ENCODE data around the gene VNN1.
"Not testable (repeated sequence)": the region's sequence is repeated elsewhere in the genome, so short reads cannot be mapped to it uniquely, and the experiment has no call there.

The VNN1 gene

GRCh38 chr6:132719736-132720448, 6.0 kb upstream of the VNN1 start:
- no peak for DNase-seq

DNA sequence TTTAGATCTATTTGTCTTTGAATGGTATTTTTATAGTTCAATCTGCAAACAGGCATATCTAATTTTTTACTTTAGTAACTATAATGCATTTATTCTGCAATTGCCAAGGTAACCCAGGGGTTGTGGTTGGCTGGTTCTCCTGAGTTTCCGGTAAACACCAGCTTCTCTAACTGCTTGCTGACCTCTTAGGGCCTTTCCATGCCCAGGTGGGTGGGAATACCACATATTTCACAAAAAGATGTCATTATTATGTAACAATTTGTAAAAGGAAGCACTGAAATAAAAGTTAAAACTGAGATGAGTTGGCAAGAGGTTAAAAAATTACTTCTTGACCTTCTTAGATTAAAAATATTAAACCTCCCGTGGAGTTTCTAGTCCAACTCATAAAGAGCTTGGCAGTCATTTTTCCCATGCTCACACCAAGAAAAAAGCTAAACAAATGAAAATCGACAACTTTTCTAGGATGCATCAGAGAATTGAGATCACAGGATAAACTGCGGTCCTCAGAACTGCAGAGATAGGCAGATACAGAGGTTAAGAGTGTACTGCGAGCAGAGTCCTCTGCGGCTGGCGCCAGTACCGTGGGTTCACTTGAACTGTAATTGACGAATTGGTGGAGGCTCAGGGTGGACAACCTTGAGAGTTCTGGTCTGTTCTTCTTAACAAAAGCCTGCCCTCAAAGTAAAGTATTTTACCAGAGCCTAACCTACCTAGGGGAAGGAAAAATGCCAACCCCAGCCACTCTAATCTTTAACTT, 2.2 kb upstream of the VNN1 start:
- no peak for DNase-seq

- no peak for DNase-seq
Measured at GRCh38 chr6:132715204-132715603, 1.3 kb upstream of the VNN1 start.

- no peak for DNase-seq
Measured at GRCh38 chr6:132714160-132714559, 305 bp upstream of the VNN1 start.

- DNase-seq, result no peak
Measured at GRCh38 chr6:132712366-132712765, 1.5 kb downstream of the VNN1 start.

- no peak for DNase-seq
Measured at GRCh38 chr6:132708771-132709170, 5.1 kb downstream of the VNN1 start.

DNA sequence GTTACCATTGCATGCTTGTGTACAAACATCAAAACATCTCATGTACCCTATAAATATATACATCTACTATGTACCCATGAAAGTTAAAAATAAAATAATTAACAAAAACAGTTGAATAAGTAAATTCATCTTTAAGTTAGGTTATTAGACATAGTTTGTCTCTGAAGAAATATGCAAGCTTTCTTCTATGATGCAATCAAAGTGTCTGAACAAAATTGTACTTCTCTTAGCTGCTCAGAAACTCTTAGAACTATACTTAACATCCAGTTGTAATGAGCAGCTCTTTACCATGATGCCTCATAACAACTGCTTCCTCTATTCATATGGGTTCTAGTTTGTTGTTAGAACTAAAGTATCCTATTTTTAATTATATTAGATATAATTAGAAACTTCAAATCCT, 5.9 kb downstream of the VNN1 start:
- no peak for DNase-seq

DNA sequence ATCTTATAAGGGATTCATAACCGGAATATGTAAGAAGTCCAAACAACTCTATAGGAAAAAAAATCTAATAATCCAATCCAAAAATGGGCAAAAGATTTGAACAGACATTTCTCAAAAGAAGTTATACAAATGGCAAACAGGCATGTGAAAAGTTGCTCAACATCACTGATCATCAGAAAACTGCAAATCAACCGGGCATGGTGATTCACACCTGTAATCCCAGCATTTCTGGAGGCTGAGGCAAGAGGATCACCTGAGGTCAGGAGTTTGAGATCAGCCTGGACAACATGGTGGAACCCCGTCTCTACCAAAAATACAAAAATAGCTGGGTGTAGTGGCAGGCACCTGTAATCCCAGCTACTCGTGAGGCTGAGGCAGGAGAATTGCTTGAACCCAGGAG, 7.1 kb downstream of the VNN1 start:
- not testable (repeated sequence) for DNase-seq

DNA sequence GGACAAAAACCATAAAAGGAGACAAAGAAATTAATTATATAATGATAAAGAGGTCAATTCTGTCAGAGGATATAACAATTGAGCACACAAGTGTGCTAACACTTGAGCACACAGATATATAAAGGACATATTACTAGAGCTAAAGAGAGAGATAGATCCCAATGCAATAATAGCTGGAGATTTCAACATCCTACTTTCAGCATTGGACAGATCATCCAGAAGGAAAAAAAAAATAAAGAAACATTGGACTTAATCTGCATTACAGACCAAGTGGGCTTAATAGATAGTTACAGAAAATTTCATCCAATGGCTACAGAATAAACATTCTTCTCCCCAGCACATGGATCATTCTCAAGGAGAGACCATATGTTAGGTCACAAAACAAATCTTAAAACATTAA, 9.9 kb downstream of the VNN1 start:
- no peak for DNase-seq

- no peak for DNase-seq
Measured at GRCh38 chr6:132698608-132699007, 15.2 kb downstream of the VNN1 start.

DNA sequence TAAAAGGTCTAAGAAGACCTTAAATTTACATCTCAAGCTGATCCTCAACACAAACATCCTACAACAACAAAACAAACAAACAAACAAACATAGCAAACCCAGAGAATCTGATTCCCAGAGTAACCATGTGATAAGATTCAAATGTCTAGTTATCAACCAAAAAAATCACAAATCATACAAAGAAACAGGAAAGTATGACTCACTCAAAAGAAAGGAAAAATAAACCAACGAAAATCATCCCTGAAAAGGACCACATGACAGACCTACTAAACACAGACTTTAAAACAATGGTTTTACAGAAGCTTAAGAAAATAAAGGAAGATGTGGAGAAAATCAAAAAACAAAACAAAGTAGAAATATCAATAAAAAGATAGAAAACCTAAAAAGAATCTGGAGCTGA, 18.1 kb downstream of the VNN1 start:
- no peak for DNase-seq

GRCh38 chr6:132693478-132693877, 20.4 kb downstream of the VNN1 start:
- DNase-seq, result no peak

- no peak for DNase-seq
Measured at GRCh38 chr6:132690678-132691077, 23.2 kb downstream of the VNN1 start.

GRCh38 chr6:132687306-132687705, 26.5 kb downstream of the VNN1 start:
- DNase-seq, result no peak

DNA sequence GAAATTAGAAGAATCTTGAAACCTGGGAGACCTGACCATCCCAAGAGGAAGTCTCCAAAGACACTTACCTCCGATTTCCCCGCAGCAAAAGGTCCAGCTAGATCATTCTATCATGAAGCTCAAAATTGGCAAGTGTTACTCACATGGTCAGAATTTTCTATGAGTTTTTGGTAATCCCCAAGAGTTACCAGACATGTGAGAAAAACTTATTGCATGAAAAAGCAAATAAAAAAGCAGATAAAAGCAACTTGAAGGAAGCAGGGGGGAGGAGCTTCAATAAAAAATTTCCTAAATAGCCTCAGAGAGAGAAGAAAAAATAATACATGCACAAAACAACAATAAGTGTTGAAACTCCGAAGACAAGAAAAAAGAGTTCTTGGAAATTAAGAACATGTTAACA, 27.3 kb downstream of the VNN1 start:
- no peak for DNase-seq

DNA sequence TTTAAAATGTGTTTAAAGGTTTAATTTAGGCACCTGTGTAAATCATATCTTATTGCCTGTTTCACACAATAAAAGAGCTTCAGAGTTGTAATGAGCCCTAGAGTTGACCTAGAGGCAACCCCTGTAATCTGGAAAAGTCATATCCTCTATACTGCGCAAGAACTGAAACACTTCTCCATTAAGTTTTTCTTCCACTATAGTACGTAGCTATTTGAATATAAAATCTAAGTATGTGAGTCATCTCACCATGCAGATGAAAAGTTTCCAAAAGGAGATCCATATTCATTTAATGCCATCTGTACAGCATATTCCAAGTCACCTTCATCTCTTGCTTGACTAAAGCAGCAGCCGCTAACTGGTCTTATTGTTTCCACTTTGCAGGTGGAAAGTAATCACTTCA, 28.8 kb downstream of the VNN1 start:
- DNase-seq, result no peak

- no peak for DNase-seq
Measured at GRCh38 chr6:132684272-132684671, 29.6 kb downstream of the VNN1 start.

- DNase-seq, result no peak
Measured at GRCh38 chr6:132683543-132683942, 30.3 kb downstream of the VNN1 start.

GRCh38 chr6:132679094-132679493, 34.8 kb downstream of the VNN1 start:
- not testable (repeated sequence) for DNase-seq

DNA sequence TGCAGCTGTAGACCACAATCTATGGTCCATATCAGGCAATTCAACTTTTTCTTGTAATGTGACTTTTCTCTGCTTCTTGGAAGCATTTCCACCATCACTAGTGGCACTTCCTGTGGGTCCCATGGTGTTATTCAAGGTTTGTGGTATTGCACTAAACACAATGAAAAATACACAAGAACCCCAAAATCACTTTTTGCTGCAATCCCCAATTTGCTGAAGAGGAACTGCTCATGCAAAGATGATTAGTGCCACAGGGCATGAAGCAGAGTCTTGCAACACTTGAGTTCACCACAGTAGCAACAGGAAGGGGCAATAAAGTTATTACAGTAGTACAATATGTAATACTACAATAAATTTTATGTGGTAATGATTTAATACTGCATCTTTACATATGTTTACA, 38.1 kb downstream of the VNN1 start:
- DNase-seq, result no peak

GRCh38 chr6:132675002-132675401, 38.9 kb downstream of the VNN1 start:
- no peak for DNase-seq

GRCh38 chr6:132673376-132674094, 40.3 kb downstream of the VNN1 start:
- no peak for DNase-seq

- no peak for DNase-seq
Measured at GRCh38 chr6:132671295-132671694, 42.6 kb downstream of the VNN1 start.

DNA sequence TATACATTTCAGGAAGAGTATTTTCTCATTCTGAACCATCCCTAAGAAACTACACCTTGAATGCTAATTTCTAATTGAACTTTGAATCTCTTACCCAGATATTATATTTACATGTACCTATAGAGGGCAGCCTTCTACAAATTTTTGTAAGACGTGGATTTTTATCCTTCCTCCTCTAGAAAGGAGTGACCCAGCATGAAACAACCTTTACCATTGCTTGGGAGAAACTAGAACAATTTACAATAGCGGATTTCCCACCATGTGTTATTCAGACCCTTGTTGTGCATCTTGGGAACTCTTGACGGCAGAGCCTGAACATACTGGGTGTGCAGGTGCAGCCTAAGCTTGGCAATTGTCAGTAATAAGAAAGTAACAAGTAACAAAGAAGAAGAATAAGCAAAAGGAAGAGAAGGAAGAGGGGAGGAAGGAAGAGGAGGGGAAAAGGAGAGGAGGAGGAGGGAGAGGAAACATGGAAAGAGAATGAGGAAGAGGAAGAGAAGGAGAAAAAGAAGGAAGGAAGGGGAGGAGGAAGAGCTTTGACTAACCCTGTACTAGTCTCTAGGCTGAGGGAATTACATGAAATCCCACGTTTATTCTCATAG, 44.1 kb downstream of the VNN1 start:
- no peak for DNase-seq
